Measurements from ENCODE around the gene LYZL4. TPM values are rescaled to one million over a fixed set of nuclear protein-coding genes. Genes with fewer than 3 reads are reported as not detected.

LYZL4 gene
- total RNA-seq, 6 experiments from 2014 or later: not detected

GRCh38 chr3:42451116-42451515, 40.7 kb upstream of the LYZL4 start:
- no peak for ATAC-seq
- Histone ChIP-seq H3K36me3 (no peaks in the 10 kb centered on the region), H3K27ac (no peak overlapping the region), H3K9me3 (no peaks in the 10 kb centered on the region), H3K4me1 (no peaks in the 10 kb centered on the region), H3K4me3 (no peak overlapping the region), H3K27me3 (no peaks in the 10 kb centered on the region)
- WGBS (ENCODE audit: insufficient coverage, low coverage, low lambda C conversion rate, missing lambda C conversion rate): 62% methylated on average over 2 of the region's 2 CpGs
- intact Hi-C loops (cut with DNase I): no loop called here
- no peak for DNase-seq
- TF ChIP-seq POLR2A (IDR thresholded peaks at IDR 0.05) (no peak), CTCF (IDR thresholded peaks at IDR 0.05) (no peak)

GRCh38 chr3:42450567-42450966, 40.2 kb upstream of the LYZL4 start:
- intact Hi-C loops (cut with DNase I): no loop called here
- no peak overlapping the region for H3K27ac ChIP-seq
- DNase-seq (no peak), ATAC-seq (no peak)
- H3K9me3 ChIP-seq: no peaks in the 10 kb centered on the region
- no peaks in the 10 kb centered on the region for H3K36me3 ChIP-seq
- TF ChIP-seq CTCF (IDR thresholded peaks at IDR 0.05) (no peak), POLR2A (IDR thresholded peaks at IDR 0.05) (no peak)
- no peaks in the 10 kb centered on the region for H3K4me1 ChIP-seq
- no peak overlapping the region for H3K4me3 ChIP-seq
- H3K27me3 ChIP-seq: no peaks in the 10 kb centered on the region
- 100% methylated on average over 1 of the region's 1 CpG for WGBS (ENCODE audit: insufficient coverage, low coverage, low lambda C conversion rate, missing lambda C conversion rate)

DNA sequence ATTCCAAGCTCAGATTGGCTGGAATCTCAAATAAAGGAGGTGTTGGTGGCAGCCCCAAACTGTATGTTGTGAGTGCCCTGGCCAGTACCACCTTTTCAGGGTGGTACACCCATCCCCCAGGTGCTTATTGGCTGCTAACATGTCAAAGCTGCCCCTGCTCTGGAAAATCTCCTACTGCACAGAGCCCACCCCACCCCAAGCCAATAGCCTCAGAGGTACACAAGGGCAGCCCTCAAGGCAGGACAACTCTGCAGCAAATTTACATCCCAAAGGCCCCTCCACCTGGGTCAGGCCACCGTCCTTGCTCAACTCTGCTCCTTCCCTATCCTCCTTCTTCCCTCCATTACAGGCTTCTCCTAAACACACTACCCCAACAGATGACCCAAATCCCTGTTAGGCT, 37.1 kb upstream of the LYZL4 start:
- Histone ChIP-seq H3K4me1 (no peaks in the 10 kb centered on the region), H3K27ac (no peak overlapping the region), H3K27me3 (no peaks in the 10 kb centered on the region), H3K36me3 (no peaks in the 10 kb centered on the region), H3K4me3 (no peak overlapping the region), H3K9me3 (no peaks in the 10 kb centered on the region)
- intact Hi-C loops (cut with DNase I): loop anchor here in 1 of 2 donors (5.0 kb wide), 1 partner anchor 200 kb away; no protein-coding TSS in a partner anchor
- TF ChIP-seq POLR2A (IDR thresholded peaks at IDR 0.05): no peak
- no peak for TF ChIP-seq CTCF (IDR thresholded peaks at IDR 0.05)
- 100% methylated on average over 1 of the region's 1 CpG for WGBS (ENCODE audit: insufficient coverage, low coverage, low lambda C conversion rate, missing lambda C conversion rate)
- ATAC-seq: no peak
- no peak for DNase-seq

DNA sequence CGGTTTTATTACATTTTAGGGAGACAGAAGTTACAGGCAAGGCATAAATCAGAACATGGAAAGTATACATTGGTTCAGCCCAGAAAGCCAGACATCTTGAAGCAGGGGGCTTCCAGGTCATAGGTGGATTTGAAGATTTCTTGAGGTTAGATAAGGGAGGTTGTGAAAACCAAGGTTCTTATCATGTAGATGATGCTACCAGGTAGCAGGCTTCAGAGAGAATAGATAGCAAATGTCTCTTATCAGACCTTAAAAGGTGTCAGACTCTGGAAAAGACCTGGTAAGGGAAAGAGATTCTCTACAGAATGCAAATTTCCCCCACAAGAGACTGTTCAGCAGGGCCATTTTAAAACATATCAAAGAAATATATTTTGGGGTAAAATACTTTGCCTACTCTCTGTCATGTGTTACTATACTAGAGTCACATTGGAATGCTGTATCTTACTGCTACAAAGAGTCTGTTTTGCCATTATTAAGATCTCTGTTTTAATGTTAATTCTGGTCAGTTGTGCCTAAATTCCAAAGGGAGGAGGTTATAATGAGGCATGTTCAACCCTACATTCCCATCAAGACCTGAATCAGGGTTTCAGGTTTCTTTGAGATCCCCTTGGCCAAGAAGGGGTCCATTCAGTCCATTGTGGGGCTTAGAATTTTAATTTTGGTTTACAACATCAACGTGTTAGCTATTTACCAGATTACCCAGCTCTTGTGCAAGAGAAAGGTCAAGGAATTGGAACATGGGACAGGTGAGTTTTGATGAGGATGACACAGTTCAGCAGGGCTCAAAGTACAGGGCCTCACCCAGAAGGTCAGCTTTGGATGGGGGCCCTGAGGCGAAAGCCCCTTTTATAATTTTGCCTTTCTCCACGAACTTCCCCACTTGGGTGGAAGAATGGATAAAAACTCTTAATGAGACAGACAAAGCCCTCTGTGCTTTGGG, 36.0 kb upstream of the LYZL4 start:
- H3K27ac ChIP-seq: no peak overlapping the region
- no peaks in the 10 kb centered on the region for H3K9me3 ChIP-seq
- peak in 2 of 4 donors; percentile 42 to 52 for ATAC-seq
- intact Hi-C loops (cut with DNase I): loop anchor here in 1 of 2 donors (5.0 kb wide), 1 partner anchor 199 kb away; no protein-coding TSS in a partner anchor
- no peak for DNase-seq
- no peaks in the 10 kb centered on the region for H3K4me1 ChIP-seq
- no peaks in the 10 kb centered on the region for H3K27me3 ChIP-seq
- 53% methylated on average over 4 of the region's 4 CpGs for WGBS (ENCODE audit: insufficient coverage, low coverage, low lambda C conversion rate, missing lambda C conversion rate)
- no peak overlapping the region for H3K4me3 ChIP-seq
- TF ChIP-seq POLR2A (IDR thresholded peaks at IDR 0.05) (no peak), CTCF (IDR thresholded peaks at IDR 0.05) (no peak)
- H3K36me3 ChIP-seq: no peaks in the 10 kb centered on the region

All from right lobe of liver (tissue), 6 donors.